GM06990 (cell line): ENCODE results near the gene RND3.

ENCODE experiments used
- DNase-seq: peaks from one replicate; pipeline ENCODE4 v3.0.0-alpha.2; 2011; ENCODE audit not compliant: insufficient read length; ENCODE audit errors: extremely low read depth
- H3K27me3 ChIP-seq: replicated peaks from 2 replicates; pipeline ENCODE4 v1.6.0; 2011; ENCODE audit warnings: low read length; ENCODE audit not compliant: control insufficient read depth, insufficient read depth
- H3K36me3 ChIP-seq: 2 replicates; pipeline ENCODE4 v1.5.1; 2011; ENCODE audit warnings: low read length; ENCODE audit not compliant: control insufficient read depth, insufficient read depth
- H3K4me3 ChIP-seq: replicated peaks from 2 replicates; pipeline ENCODE4 v1.5.1; 2011; ENCODE audit warnings: low read depth, mild to moderate bottlenecking, control low read depth, low read length
- CTCF ChIP-seq: IDR thresholded peaks from 2 replicates; pipeline ENCODE4 v1.5.1; 2011; ENCODE audit warnings: low read length, control low read depth, mild to moderate bottlenecking, inconsistent platforms; ENCODE audit not compliant: insufficient read depth, poor library complexity, severe bottlenecking

RND3 gene

DNA sequence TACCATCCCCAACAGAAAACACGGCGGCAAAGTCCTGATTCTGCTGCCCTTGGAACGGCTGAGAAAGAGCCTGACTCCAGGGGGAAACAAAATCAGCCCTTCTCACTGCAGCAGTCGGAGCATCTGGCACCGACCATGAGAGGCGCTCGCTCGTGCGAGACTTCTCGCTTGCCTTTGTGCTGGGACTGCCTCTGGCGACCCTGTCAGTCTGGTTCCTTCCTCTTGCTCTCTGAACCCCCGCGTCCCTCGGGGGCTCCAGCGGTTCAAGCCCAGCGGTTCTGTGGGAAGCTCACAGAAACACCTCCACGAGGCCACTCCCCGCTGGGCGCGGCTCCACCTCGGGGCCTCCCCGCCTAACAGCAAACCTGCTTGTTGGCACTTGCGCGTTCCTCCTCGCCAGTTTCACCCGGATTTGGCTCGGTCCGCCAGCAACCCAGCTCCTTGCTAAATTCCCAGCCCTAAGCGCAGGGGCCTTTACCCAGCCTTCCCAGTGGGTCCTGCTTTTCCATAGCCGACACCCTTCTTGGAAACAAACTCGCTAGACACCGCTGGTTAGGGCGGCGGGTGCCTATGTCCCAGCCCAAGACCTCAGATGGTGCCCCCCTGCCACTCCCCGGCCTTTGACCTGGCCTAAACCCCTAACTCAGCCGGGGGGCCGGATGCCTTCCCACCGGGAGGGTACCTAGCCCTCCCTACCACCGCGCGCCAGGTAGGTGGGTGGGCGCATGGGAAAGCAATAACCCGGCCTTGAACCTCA lies 2.2 kb downstream of the RND3 start:
- peaks cover 2% of the 10 kb centered on the region; the same call in 1 of the 2 replicates for H3K27me3 ChIP-seq
- H3K4me3 ChIP-seq, result peak overlapping the region; percentile 5; the same call in 1 of the 2 replicates
- peak; percentile 59 for DNase-seq
- no peaks in the 10 kb centered on the region for H3K36me3 ChIP-seq
- TF ChIP-seq CTCF, result peak; percentile 19

GRCh38 chr2:150484461-150485021 lies 2.9 kb downstream of the RND3 start:
- Histone ChIP-seq H3K36me3 (no peaks in the 10 kb centered on the region), H3K27me3 (peaks cover 2% of the 10 kb centered on the region; the same call in 1 of the 2 replicates), H3K4me3 (no peak overlapping the region)
- DNase-seq, result no peak
- no peak for TF ChIP-seq CTCF

DNA sequence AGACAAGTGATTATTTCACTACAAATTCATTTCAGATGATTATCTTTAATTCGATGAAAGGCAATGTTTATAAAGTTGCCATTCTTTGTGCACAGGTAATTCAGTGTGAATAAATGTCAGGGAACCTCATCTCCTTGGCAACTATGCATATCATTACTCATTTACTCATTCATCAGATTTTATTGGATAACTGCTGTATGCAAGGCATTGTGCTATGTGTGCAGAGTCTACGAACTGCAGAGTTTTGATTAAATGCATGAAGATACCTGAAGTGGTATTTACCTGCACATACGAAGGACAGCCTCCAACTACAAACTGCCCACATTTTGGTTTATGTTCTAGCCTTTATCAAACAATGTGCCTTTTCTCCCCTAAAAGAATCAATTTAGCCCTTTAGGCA lies 3.5 kb downstream of the RND3 start:
- H3K27me3 ChIP-seq, result peaks cover 2% of the 10 kb centered on the region; the same call in 1 of the 2 replicates
- no peak for DNase-seq
- no peaks in the 10 kb centered on the region for H3K36me3 ChIP-seq
- no peak overlapping the region for H3K4me3 ChIP-seq
- TF ChIP-seq CTCF, result no peak

- Histone ChIP-seq H3K4me3 (no peak overlapping the region), H3K36me3 (no peaks in the 10 kb centered on the region), H3K27me3 (peaks cover 2% of the 10 kb centered on the region; the same call in 1 of the 2 replicates)
- no peak for DNase-seq
- TF ChIP-seq CTCF, result no peak
Observed at GRCh38 chr2:150483532-150483931, 3.9 kb downstream of the RND3 start.

DNA sequence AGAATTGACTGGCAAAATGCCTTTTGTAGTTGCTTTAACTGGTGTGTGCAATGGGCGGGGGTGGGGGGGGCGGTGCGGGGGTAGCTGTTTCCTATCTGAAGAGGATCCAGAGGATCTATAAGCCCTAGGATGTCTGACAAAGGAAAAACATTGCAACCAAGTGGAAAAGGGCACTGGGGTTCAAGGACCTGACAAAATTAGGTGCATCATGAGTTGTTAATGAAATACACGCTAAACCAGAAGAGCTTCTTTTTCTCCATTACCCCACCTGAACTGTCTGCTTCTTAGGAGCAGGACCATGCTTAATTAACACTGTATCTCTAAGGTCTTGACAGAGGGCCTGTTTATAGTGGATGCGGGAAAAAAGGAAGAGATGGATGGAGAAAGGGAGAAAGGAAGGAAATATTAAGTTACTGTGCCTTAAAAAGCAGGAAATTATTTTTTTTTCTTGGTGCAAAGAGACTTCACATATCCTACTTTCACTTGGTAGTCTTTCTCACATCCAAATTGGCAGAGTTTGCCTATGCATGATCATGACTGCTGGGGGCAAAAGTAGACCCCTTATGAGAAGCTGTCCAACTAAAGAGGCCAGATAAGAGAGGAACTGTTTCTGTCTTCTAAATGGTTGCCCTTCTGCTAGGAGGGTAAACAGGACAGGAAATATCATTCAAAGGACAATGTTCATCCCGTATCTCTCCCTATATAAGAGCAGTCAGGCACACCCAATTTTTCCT lies 4.6 kb downstream of the RND3 start:
- H3K4me3 ChIP-seq, result no peak overlapping the region
- peaks cover 2% of the 10 kb centered on the region; the same call in 1 of the 2 replicates for H3K27me3 ChIP-seq
- H3K36me3 ChIP-seq, result no peaks in the 10 kb centered on the region
- TF ChIP-seq CTCF, result no peak
- no peak for DNase-seq
